GM18951 (cell line): ENCODE measurements around the gene MT2A.

Experiments
- POLR2A ChIP-seq: IDR thresholded peaks from 4 replicates; pipeline ENCODE4 v1.6.1; 2011; ENCODE audit warnings: mild to moderate bottlenecking; ENCODE audit not compliant: insufficient read length, insufficient read depth; ENCODE audit errors: extremely low read depth
- in situ Hi-C: fragments of 300-500 bp; cut with MboI; formaldehyde crosslinking; loops from one replicate; pipeline ENCODE4 v1.12.0; 2022; ENCODE audit warnings: low sequenced_read_pairs, mixed read lengths, inconsistent platforms; ENCODE audit not compliant: unreplicated experiment

Gene MT2A

GRCh38 chr16:56583351-56584168 lies 24.8 kb upstream of the MT2A start:
- no peak for TF ChIP-seq POLR2A
- in situ Hi-C loops, result no loop called here

DNA sequence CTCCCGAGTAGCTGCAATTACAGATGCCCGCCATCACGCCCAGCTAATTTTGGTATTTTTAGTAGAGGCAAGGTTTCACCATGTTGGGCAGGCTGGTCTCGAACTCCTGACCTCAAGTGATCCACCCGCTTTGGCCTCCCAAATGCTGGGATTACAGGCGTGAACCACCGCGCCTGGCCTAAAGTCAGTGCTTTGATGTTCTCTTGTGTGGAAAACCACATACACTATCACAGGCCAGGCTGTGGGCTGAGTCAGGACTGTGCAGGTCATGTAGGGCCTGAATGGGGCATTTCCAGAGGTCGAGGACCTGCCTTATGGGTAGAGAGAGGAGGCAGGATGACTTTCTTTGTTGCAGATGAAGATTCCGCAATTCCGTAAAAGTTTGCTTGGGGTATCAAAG lies 24.1 kb upstream of the MT2A start:
- no peak for TF ChIP-seq POLR2A
- in situ Hi-C loops, result no loop called here

DNA sequence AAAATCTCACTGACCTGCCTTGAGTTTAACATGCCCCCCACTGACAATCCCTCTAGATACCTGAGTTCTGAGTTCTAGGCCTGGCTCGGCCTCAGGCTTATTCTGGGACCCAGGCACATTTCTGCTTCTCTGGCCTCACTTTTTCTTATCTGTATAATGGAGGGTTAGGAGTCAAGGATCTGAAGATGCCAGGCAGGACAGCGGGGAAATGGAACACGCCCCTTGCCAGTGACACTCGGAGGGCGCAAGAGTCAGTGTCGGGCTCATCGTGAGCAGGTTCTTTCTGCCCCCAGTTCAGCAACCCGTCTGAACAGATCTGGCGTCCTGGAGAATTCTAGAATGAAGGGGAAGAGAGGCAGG lies 19.6 kb upstream of the MT2A start:
- in situ Hi-C loops, result no loop called here
- TF ChIP-seq POLR2A, result no peak

DNA sequence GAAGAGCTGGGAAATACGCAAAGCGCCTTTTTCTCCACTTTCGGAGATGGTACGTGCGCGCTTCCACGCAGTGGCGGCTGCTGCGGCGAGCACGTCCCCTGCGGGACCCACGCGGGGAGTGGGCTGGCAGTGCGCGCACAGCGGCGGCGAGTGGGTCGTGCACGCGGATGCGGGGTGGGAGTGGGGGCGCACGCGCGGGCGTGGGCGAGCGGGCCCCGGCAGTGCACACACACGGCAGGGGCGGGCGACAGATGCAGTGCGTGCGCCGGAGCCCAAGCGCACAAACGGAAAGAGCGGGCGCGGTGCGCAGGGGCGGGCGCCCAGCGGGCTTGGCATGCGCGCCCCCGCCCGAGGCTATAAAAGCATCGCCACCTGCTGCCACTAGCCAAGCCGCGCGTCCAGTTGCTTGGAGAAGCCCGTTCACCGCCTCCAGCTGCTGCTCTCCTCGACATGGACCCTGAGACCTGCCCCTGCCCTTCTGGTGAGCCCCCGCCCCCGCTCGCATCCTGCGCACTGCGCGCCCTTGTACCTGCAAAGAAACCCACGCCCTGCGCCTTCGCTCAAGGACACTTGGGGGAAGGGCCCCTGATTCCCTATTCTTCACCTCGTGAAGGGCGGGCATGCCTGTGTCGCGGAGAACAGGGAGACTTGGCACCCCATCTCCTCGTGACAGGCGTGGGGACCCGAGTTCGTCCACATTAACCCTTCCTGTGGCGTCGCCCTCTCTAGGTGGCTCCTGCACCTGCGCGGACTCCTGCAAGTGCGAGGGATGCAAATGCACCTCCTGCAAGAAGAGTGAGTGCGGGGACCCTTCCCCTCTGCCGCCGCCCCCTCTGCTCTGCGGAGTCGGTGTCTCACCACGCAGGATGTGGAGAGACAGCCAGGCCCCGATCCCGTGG lies 19.0 kb upstream of the MT2A start, which contains the start of gene MT3:
Gene MT3, plus strand, starts transcription at position 388 of the 899 bp plus-strand sequence. Its CDS starts 63 bp downstream, at position 451.
- in situ Hi-C loops, result no loop called here

DNA sequence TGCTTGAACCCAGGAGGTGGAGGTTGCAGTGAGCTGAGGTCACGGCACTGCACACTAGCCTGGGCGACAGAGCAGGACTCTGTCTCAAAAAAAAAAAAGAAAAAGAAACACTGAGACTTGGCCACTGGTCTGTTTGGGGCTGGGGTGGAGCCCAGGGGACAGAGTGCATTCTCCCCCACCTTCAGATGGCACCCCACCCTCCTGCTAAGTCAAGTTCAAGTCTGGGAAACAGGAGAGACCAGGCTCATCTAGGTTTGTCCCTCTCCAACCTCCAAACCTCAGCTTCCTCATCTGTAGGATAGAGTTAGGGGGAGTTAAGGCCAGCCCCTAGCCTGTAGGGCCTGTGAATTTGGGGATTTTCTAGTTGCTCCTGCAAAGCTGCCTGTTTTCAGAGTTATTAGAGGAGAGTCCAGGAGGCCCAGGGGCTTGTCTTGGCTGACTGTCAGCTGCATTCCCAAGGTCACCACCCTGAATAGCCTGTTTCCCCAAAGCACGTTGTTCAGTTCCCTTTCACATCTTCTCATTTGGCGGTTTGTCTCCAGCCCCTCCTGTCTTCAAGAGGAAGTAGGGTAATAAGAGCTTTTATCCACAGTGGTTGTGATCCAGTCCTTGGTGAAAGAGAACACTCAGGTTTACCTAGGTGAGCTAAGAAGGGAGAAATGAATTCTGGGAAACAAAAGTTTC lies 16.9 kb upstream of the MT2A start:
- in situ Hi-C loops, result no loop called here
- TF ChIP-seq POLR2A, result no peak

More for the DNA sequence above, 19.0 kb upstream of the MT2A start, which contains the start of gene MT3:
- no peak for TF ChIP-seq POLR2A

DNA sequence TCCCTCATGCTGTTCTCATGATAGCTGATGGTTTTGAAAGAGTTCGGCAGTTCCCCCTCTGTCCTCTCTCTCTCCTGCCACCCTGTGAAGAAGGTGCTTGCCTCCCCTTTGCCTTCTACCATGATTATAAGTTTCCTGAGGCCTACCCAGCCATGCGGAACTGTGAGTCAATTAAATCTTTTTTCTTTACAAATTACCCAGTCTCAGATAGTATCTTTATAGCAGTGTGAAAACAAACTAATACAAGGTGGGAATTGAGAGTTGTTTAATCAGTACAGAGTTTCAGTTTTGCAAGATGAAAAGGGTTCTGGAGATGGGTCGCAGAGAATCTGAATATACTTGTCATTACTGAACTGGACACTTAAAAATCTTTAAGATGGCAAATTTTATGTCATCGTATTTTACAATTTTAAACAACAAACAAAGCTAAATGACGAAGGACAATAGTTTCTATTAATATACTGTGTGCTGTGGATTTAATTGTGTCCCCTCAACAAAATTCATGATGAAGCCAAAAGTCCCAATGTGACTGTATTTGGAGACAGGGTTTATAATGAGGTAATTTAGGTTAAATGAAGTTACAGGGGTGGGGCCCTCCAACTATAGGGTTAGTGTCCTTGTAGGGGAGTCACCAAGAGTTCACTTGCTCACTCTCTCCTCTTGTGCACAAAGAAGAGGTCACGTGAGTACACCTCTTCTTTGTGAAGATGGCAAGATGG lies 14.7 kb upstream of the MT2A start:
- TF ChIP-seq POLR2A, result no peak
- in situ Hi-C loops, result no loop called here

GRCh38 chr16:56594292-56594619 lies 14.1 kb upstream of the MT2A start:
- no peak for TF ChIP-seq POLR2A
- in situ Hi-C loops, result no loop called here

DNA sequence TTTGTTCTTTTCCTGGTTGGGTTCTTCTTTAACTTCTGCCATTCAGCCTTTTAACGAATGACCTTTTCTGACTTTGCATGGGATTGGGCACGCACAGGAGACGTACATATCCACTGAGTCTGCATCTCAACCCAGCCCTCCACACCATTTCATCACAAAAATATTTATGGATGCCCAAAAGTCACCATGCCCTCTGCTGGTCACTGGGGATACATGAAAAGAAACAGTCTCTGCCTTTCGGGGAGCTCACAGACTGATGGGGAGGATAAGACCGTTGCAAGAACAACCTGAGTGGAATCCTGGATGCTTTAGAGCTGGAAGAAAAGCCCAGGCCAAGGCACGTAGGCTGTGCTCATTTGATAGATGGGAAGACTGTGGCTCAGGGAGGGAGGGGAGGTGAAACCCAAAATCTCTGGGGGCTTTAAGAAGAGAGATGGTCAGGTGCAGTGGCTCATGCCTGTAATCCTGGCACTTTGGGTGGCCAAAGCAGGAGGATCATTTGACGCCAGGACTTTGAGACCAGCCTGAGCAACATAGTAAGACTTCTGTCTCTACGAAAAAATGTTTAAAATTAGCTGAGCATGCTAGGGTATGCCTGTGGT lies 7.9 kb upstream of the MT2A start:
- in situ Hi-C loops, result no loop called here
- TF ChIP-seq POLR2A, result no peak

GRCh38 chr16:56601325-56601724 lies 7.1 kb upstream of the MT2A start:
- in situ Hi-C loops, result no loop called here
- no peak for TF ChIP-seq POLR2A

GRCh38 chr16:56603589-56603988 lies 4.8 kb upstream of the MT2A start:
- TF ChIP-seq POLR2A, result no peak
- in situ Hi-C loops, result no loop called here

DNA sequence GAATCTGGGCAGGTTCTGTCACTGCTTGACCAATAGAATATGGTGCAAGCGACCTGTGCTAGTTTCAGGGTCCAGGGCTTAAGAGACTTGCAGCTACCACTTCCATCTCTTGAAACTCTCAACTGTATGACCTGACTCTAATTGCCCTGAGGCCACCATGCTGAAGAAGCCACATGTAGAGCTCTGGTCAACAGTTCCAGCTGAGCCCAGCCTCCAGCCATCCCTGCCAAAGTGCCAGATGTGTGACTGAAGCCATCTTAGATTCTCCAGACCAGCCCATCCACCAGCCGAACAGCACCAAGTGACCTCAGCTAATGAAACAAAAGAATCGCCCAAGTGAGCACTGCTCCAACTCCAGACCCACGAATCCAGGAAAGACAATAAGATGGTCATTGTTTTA lies 3.4 kb upstream of the MT2A start:
- in situ Hi-C loops, result no loop called here
- TF ChIP-seq POLR2A, result no peak

- in situ Hi-C loops, result no loop called here
- TF ChIP-seq POLR2A, result no peak
Observed at GRCh38 chr16:56605475-56605874, 2.9 kb upstream of the MT2A start.
